ENCODE data around the gene TBC1D16. TPM values are rescaled to one million over a fixed set of nuclear protein-coding genes. Genes with fewer than 3 reads are reported as not detected.
A peak's percentile ranks its signal among the peaks of the same experiment; 100 is the strongest.

TBC1D16 gene
- total RNA-seq, 4 donors from 2014 or later, result 11.9 to 29.7 (median 22.2) TPM

DNA sequence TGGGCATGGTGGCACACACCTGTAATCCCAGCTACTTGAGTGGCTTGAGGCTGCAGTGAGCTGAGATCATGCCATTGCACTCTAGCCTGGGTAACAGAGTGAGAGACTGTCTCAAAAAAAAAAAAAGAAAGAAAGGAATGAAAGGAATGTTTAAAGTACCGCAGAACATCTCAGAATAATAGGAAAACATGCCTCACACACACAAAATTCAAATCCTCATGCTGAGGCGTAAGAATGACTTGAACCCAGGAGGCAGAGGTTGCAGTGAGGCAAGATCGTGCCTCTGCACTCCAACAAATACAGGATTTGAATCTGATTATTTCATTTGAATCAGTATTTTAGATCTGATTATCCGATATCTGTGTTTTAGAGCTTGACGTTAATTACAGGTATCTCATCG lies 44.4 kb upstream of the TBC1D16 start:
- no peak for TF ChIP-seq CTCF (IDR thresholded peaks at IDR 0.05)
- TF ChIP-seq POLR2A (IDR thresholded peaks at IDR 0.05), result no peak
- Histone ChIP-seq H3K9me3 (no peaks in the 10 kb centered on the region), H3K4me1 (peaks cover 0 to 3% (median 0%) of the 10 kb centered on the region in 4 donors), H3K27ac (no peak overlapping the region), H3K36me3 (no peaks in the 10 kb centered on the region), H3K4me3 (no peak overlapping the region), H3K27me3 (no peaks in the 10 kb centered on the region)
- DNase-seq, result no peak

DNA sequence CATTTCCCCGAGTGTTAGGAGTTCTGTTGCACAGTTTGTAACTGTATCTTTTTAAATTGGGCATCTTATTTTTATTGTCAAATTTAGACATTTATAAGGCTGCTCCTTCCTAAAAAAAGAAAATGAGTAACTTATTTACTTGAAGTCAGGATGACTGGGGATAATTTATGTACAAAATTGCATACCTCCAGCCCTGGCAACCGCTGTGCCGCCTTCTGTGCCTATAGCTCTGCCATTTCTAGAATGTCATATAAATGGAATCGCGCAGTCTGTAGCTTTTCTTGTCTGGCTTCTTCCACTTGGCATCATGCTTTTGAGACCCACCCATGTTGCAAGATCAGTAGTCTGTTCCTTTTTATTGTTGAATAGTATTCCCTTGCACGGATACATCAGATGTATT lies 36.7 kb upstream of the TBC1D16 start:
- Histone ChIP-seq H3K36me3 (no peaks in the 10 kb centered on the region), H3K27ac (no peak overlapping the region), H3K9me3 (no peaks in the 10 kb centered on the region), H3K4me1 (peaks cover 0 to 5% (median 0%) of the 10 kb centered on the region in 4 donors), H3K4me3 (no peak overlapping the region), H3K27me3 (no peaks in the 10 kb centered on the region)
- DNase-seq, result no peak
- TF ChIP-seq POLR2A (IDR thresholded peaks at IDR 0.05), result no peak
- no peak for TF ChIP-seq CTCF (IDR thresholded peaks at IDR 0.05)

GRCh38 chr17:80071116-80071841 lies 35.6 kb upstream of the TBC1D16 start:
- H3K9me3 ChIP-seq, result no peaks in the 10 kb centered on the region
- no peaks in the 10 kb centered on the region for H3K36me3 ChIP-seq
- TF ChIP-seq CTCF (IDR thresholded peaks at IDR 0.05) (no peak), POLR2A (IDR thresholded peaks at IDR 0.05) (no peak)
- H3K4me3 ChIP-seq, result peak overlapping the region in 3 of 4 donors; percentile 4 to 36 (median 33)
- peak overlapping the region; percentile 56 to 79 (median 67) for H3K27ac ChIP-seq
- no peaks in the 10 kb centered on the region for H3K27me3 ChIP-seq
- H3K4me1 ChIP-seq, result peaks cover 0 to 5% (median 0%) of the 10 kb centered on the region in 4 donors
- peak; percentile 21 to 67 (median 57) for DNase-seq

- DNase-seq, result no peak
- peaks cover 0 to 5% (median 0%) of the 10 kb centered on the region in 4 donors for H3K4me1 ChIP-seq
- H3K4me3 ChIP-seq, result peak overlapping the region in 3 of 4 donors; percentile 4 to 36 (median 33)
- H3K27me3 ChIP-seq, result no peaks in the 10 kb centered on the region
- no peaks in the 10 kb centered on the region for H3K9me3 ChIP-seq
- H3K36me3 ChIP-seq, result no peaks in the 10 kb centered on the region
- TF ChIP-seq CTCF (IDR thresholded peaks at IDR 0.05), result no peak
- peak overlapping the region; percentile 56 to 79 (median 67) for H3K27ac ChIP-seq
Measured at GRCh38 chr17:80070375-80071115, 34.9 kb upstream of the TBC1D16 start.

GRCh38 chr17:80068301-80069222 lies 32.9 kb upstream of the TBC1D16 start:
- H3K4me3 ChIP-seq, result no peak overlapping the region
- peaks cover 0 to 15% (median 0%) of the 10 kb centered on the region in 4 donors for H3K4me1 ChIP-seq
- no peaks in the 10 kb centered on the region for H3K36me3 ChIP-seq
- no peak for TF ChIP-seq CTCF (IDR thresholded peaks at IDR 0.05)
- TF ChIP-seq POLR2A (IDR thresholded peaks at IDR 0.05), result no peak
- no peaks in the 10 kb centered on the region for H3K9me3 ChIP-seq
- DNase-seq, result no peak
- no peaks in the 10 kb centered on the region for H3K27me3 ChIP-seq
- H3K27ac ChIP-seq, result peak overlapping the region; percentile 14 to 79 (median 46)

All from Peyer's patch (tissue), 4 donors.